T follicular helper cell (primary cell): ENCODE results near the gene RASGRP2.

Experiments used
- DNase-seq: peaks from one replicate; pipeline ENCODE4 v3.0.0-alpha.2; 2020; ENCODE audit warnings: low read depth

The RASGRP2 gene

DNA sequence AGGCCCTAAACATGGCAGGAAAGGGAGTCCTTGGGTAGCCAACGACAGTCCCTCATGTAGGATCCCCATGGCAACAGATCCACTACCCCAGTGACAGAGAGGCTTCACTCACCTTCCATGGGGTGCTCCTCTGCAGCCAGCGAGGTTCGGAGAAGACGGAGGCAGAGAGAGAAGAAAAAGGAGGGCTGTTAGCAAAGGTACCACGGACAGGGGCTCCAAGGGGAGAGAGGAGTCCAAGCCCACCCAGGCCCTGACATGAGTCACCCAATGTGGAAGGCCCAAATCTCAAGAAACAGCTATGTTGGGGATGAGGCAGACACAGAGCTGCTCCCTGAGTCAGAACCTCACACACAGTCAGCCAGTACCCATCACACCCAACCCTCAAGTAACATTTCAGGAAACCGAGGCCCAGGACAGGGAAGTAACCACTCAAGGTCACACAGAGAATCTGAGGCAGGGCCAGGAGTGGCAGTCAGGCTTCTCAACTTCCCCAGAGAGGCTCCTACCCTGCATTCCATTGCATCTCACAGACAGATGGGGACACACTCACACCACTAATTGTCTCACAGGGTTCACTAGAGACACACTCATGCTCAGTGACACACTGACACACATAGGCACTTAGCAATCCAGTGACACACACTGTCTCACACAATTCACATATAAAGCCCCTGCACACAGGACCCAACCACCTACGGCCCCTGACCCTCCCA is 46.1 kb downstream of the RASGRP2 start:
- DNase-seq: no peak

DNA sequence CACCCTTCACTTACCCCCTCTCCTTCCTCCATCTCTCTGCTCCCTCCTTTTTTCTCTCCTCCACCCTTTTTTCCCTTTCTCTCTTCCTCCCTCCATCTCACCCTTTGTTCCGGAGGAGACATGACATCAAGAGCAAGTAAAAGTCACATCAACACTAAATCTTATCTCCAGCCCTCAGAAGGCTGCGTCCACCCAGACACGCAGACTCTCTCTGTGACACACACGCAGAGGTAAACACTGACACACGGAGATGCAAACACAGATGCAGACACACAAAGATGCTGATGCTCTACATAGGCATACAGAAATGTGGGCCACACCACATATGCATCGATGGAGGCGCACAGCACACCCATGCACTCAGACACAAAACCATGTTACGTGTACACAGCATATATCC is 47.9 kb downstream of the RASGRP2 start:
- DNase-seq: no peak

DNA sequence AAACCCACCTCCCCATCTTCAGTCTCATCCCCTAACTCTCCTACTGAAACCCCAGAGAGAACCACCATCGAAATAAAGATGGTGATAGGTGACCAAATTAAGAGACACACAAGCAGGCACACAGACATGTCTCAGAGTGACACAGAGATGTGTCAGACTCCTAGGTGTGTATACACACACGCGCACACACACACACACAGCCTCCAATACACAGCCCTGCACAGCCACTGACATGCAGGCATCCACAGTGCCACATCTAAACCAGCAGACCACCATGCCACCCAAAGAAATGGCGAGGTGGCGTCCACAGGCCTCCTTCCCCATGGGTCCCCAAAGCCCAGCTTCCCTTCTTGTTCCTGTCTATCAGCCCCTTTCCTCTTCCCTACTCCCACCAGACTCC is 48.4 kb downstream of the RASGRP2 start:
- no peak for DNase-seq

DNA sequence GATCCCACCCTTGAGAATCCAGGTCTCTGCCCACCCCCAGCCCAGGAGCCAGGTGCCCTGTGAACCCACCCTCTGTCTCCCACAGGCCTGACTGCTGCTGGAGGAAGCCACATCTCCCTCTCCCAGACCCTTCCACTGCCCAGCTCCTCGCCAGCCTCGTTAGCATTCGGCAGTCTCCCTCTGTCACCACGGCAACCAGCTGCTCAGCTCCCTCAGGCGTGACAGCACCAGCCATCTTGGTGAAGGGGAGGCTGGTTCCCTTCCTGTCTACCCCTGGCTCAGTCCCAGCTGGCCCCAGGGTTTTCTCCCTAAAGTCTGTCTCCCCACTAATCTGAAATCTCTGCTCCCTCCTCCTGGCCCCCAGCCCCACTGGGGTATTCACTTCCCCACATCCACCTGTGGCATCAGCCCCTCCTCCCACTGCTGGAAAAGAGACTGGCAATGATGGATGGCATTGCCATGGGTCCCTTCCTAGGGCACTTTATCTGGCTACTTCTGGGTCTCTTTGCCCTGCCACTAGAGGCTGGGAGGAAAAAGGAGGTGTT is 49.0 kb downstream of the RASGRP2 start:
- DNase-seq: no peak

DNA sequence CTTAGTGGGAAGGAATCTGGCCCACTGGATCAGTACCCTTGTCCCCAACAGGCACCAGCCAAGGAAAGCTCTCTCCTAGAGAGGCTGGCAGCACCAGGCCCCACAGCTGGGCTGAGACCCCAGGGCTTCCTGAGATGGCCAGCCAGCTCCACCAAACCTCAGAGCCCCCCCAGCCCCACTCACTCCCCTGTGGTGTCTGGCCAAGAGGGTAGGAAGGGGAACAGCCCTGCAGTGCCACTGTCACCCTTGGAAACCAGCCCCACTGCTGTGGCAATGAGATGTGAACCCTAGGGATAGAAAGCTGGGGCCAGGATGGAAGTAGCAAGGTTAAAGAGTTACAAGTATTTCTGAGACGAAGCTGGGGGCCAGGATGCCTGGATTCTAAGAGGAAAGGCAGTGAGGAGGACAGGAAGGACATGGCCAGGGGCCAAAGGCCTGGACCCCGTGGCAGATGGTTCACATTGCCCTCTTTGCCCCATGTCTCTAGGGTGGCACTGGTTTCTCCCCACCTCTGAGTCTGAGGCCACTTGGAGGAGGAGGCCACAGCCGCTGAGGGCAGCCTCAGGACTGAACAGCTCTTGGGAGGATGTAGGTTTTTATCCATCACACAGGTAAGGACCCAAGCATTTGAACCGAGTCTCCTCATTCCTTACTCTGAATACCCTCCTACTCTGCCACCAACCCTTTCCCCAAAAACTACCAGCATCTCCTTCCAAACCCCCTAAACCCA is 49.8 kb downstream of the RASGRP2 start:
- DNase-seq: no peak

DNA sequence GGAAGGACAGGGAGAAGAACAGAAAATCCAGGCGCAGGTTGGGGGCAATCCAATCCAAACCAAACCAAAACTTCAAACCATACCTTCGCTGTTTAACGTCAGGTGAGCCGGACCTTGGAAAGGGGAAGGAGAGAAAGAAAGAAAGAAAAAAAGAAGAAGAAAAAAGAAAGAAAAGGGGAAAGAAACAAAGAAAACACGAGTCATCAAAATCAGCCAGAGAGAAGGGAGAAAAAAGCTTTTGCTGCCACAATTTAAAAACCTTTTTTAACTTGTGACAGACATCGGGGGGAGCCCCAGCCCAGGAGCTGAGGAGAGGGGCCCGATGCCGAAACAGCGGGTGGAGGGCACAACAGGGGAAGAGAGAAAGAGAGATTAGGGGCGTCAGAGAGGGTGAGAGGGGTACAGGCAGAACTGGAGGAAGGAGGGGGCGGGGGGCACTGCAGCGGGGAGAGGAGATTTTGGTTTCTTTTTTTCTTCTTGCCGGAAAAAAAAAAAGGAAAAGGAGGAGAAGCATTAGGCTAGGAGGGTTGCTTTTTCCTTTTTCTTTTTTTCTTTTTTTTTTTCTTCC is 51.1 kb downstream of the RASGRP2 start:
- no peak for DNase-seq

DNA sequence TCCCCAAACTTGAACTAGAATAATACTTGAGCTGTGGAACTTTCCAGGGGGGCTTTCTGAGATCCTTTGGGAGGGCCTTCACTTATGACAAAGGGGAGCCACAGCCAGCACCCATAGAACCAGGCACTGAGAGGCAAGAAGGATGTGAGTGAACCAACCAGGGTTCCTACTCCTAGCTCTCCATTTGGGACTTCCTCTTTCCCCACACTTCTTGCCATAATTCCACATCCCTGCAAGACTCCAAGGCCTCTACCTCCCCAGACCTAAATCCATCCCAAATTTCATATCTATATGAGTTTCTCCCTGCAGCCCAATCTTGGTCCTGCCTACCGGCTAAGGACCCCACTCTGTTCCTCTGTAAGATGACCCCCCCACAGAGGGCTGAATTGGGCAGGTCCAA is 52.4 kb downstream of the RASGRP2 start:
- no peak for DNase-seq

DNA sequence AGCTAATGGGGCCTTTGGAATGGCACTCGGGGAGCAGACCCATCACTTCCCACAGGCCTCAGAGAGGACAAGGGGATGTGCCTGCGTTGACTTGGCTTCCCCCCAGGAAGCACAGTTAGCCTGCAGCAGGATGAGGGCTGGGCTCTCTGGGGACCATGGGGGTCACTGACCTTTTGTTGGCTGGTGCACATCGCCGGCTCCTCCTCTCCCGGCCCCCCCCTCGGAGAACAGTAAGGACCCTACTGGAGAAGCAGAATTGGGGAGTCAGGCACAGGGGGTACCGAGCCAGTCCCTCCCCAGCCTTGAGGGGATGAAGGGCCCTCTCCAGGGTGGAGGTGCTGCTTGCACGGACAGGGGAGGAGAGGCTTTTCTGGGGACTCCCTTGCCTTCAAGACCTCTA is 53.7 kb downstream of the RASGRP2 start:
- DNase-seq: no peak

DNA sequence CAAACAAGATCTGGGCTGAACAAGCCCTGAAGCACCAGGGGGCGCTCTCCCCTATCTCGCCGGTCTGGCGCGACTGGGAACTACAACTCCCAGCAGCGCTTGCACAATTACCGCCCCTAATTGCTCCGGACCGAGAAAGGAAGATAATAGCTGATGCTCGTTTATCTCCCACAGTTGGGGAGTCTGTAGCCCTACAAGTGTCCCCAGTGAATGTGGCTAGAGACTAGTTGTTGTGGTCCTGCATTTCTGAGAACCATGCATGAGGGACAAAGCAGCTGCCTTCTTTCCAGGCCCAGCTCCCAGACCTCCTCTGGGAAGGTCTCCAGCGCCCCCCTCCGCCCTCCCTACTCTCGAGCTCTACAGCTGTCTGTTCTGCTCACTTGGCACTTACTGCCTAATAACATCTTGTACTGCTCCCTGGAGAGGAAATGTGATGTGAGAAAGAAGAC is 55.4 kb downstream of the RASGRP2 start:
- DNase-seq: peak; percentile 84

DNA sequence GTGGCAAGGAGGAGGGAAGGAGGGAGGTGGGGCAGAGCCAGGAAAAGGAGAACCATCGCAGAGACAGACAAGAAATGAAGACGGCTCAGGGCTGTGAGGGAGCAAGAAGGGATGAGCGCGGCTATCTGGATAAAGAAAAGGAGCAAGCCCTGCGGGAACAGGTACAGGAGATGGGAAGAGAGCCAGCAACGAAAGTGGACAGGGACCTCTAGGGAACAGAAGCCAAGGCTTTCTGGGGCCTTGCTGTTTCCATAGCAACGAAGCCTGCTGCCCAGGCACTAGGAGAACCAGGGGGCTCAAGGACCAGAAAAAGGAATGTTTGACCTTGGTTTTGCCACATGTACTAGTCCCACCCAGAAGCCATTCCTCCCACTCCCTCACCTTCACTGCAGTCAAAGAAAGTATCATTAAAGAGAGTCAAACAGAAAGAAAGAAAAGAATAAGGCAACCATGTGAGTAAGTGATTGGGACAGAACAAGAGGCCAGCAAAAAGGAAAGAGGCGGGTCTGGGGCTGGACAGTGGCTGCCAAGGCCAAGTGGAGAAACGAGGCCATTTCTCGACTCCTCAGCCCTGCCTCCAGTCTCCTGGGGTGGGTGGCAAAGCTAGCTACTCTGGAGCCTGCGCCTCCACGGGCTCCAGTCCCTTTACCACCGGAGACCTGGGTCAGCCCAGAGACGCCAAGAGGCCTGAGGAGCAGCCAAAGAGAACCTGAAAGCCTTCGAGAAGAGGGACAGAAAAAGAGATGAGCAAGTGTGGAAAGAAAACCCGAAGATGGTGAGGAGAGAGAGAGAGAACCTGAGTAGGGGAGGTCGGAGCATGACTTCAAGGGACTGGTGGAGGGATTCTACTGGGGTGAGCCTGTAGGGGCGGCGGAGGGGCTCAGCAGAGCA is 56.1 kb downstream of the RASGRP2 start:
- DNase-seq: no peak

DNA sequence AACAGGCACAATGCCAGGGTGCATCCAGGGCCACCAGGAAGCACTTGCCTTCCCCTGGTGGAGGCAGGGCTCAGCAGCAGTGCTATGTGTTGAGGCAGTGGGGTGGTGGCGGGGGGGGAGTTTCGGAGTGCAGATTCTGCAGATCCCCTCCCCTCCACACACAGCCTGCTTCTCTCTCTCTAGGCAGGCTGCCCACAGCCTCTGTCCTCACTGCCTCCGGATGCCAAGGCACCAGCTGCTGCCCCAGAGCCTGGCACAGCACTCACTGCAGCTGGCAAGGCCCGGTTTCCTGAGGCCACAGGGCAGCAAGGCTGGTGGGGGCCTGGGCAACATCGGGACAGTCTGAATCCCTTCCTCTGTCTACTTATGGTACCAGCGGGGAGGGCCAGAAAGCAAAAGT is 56.7 kb downstream of the RASGRP2 start:
- DNase-seq: no peak

DNA sequence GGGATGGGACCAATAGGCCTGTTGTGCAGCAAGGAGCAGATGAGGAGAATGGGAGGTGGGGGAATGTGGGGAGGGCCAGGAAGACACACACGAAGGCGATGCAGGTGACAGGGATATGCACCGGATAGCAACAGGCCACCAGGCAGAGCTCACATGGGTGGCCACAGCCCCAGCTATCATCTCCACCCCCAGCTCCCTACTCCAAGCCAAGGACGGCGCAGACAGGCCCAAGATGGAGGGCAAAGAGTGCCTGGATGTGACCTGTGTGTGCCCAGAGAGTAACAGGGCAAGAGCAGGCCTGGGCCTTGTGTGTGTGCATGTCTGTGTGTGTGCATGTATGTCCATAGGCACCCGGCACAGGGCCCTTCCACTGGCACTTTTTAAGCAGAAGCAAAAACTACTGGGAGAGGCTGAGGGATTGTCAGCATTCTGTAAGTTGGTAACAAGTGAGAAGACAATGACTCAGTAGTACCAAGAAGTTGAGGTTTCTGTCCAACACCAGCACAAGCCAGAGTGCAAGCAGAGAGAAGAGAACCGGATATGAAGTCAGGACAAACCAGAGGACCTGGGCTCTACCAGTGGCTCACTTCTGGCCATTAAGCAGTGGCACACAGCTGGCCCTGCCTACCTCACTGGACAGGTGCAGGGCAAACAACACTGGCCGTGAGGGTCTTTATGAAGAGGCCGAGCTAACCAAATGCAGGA is 57.3 kb downstream of the RASGRP2 start:
- no peak for DNase-seq

DNA sequence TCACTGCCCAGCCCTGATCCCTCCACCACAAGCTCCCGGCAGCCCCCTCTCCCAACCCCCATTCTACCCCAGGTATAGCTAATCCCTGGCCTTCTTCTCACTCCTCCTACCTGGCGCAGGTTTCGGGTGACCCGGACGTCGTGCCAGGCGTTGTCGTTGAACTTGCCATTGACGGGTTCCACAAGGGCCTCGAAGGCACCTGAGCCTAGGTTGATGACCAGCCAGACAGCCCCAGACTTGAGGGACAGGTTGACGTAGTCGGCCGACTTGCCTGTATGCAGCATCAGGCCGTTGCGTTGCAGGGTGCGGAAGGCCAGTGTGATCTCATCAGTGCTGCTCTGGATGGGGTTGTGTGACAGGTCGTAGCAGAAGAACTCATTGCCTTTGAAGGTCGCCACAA is 58.4 kb downstream of the RASGRP2 start:
- DNase-seq: no peak

DNA sequence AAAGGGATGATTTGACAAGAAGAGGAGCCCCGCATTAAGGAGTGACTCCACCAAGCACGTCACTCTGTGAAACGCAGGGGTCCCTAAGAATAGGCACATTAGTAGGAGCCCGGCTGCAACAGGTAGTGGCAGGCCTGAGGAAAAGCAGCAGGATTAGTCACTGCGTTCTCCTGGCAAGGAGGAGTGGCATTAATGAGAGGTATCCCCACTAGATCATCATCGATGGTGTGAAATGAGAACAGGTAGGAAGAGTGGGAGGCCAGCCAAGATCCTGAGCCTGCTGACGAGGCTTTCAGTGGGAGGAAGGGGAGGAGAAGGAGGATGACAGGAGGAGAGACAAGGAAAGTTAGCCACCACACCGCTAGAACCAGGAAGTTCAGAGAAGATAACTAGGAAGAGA is 59.6 kb downstream of the RASGRP2 start:
- DNase-seq: no peak

DNA sequence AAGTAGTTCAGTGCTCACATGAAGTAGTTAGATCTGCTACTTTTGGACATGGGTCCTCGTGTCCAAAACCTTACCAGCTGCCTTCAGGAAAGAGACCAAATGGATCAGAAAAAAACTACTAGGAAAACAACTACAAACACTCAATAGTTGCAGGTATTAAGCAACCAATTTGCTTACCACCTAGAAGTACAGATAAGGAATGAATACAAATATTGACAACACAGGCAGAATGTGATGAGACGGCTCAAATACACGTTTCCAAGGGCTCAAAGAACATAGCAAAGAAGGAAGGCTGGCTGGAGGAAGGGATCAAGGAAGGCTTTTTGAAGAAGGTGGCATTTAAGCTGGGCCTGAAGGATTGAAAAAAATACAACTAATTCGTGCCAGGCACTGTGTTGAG is 62.8 kb downstream of the RASGRP2 start:
- no peak for DNase-seq

DNA sequence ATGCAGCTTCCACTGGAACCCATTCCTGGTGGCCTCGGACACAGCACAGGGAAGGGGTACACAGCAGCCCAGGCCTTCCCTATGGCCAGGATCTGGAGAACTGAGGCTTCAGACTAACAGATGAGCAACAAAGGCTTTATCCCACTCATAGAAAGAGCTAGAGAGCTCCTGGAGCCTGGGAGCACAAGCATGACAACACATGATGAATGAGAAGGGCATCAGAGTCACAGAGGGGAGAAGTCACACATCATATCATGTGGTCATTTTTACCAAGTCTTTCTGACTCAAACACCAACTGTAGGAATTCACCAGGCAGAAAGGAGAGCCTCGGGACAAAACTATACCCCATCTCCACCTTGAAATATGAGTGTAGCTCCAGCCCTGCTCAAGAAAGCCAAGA is 64.1 kb downstream of the RASGRP2 start:
- no peak for DNase-seq

DNA sequence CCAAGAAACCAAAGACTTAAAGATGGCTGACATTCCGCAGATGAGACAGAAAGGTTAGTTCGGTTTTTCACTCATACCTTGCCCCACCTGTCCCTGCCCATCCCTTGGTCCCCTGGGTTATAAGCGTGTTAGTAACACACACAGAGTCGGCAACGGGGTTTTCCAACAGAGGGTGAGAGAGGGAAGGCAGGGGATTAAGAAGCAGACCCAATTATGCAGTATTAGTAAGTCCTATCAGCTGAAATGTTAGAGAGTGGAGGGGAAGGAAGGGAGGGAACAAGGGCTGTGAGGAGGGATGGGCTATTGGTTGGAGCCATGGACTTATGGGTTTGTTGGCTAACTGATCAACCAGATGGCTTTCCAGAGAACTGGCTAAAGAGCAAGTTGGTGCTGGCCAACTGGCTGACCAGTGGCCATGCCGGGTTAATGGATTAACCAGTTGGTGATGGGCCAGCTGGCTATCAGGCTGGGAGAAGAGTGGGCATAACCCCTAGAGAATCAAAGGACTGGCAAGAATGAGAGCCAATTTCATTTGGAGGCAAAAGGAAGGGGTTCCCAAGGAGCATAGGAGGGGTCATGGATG is 66.4 kb downstream of the RASGRP2 start:
- DNase-seq: no peak
